SK-N-SH (cell line): ENCODE measurements around the gene TRA2B.

Experiments
- FOXJ3 ChIP-seq: sonication (generic); formaldehyde crosslinking; IDR thresholded peaks from 2 replicates; pipeline ENCODE4 v1.5.1; 2020; ENCODE audit warnings: mild to moderate bottlenecking, missing genetic modification reagents
- FOXM1 ChIP-seq: IDR thresholded peaks from 2 replicates; pipeline ENCODE4 v1.4.0; 2012; ENCODE audit warnings: low read depth, mild to moderate bottlenecking
- GABPA ChIP-seq: IDR thresholded peaks from 2 replicates; pipeline ENCODE4 v1.4.0; 2012; ENCODE audit warnings: low read depth, mild to moderate bottlenecking
- MXI1 ChIP-seq: IDR thresholded peaks from 2 replicates; pipeline ENCODE4 v1.6.1; 2012; ENCODE audit warnings: mild to moderate bottlenecking, low read depth, low read length, improper control_type of control experiment
- YY1 ChIP-seq: IDR thresholded peaks from 2 replicates; pipeline ENCODE4 v1.4.0; 2012; ENCODE audit warnings: low read depth, mild to moderate bottlenecking
- TF ChIP-seq, protein P1 (sequence below): fragments of 200-600 bp; sonication (generic); IDR thresholded peaks from 2 replicates; pipeline ENCODE4 v1.6.1; 2017; ENCODE audit warnings: antibody characterized with exemption, mild to moderate bottlenecking, moderate library complexity
- TF ChIP-seq, protein P2 (sequence below): IDR thresholded peaks from 2 replicates; pipeline ENCODE4 v1.6.1; 2012; ENCODE audit warnings: mild to moderate bottlenecking, low read depth, low read length, moderate library complexity

DNA sequence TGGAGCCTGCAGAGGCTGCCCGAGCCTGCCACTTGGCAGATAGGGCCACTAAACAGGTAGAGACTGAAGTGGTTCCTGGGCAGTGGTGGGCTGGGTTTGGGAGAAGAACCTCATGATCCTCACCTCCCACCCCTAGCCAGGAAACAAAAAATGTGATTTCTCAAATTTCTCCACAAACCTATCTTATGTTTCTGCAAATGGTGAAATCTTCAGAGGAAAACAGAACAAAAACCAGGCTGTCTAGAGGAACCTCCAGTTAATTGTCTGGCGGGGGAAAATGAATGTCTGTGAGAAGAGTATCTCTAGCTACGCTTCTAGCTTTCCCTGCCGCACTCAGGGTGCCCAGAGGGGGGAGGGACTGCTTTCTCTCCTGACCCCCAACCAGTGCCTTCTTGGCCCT is 55.9 kb downstream of the TRA2B start:
- TF ChIP-seq YY1 (no peak), FOXM1 (no peak), GABPA (no peak), MXI1 (no peak), FOXJ3 (CRISPR knock-in tag) (no peak)
- TF ChIP-seq, protein P1, sequence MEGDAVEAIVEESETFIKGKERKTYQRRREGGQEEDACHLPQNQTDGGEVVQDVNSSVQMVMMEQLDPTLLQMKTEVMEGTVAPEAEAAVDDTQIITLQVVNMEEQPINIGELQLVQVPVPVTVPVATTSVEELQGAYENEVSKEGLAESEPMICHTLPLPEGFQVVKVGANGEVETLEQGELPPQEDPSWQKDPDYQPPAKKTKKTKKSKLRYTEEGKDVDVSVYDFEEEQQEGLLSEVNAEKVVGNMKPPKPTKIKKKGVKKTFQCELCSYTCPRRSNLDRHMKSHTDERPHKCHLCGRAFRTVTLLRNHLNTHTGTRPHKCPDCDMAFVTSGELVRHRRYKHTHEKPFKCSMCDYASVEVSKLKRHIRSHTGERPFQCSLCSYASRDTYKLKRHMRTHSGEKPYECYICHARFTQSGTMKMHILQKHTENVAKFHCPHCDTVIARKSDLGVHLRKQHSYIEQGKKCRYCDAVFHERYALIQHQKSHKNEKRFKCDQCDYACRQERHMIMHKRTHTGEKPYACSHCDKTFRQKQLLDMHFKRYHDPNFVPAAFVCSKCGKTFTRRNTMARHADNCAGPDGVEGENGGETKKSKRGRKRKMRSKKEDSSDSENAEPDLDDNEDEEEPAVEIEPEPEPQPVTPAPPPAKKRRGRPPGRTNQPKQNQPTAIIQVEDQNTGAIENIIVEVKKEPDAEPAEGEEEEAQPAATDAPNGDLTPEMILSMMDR = no peak
- TF ChIP-seq, protein P2, sequence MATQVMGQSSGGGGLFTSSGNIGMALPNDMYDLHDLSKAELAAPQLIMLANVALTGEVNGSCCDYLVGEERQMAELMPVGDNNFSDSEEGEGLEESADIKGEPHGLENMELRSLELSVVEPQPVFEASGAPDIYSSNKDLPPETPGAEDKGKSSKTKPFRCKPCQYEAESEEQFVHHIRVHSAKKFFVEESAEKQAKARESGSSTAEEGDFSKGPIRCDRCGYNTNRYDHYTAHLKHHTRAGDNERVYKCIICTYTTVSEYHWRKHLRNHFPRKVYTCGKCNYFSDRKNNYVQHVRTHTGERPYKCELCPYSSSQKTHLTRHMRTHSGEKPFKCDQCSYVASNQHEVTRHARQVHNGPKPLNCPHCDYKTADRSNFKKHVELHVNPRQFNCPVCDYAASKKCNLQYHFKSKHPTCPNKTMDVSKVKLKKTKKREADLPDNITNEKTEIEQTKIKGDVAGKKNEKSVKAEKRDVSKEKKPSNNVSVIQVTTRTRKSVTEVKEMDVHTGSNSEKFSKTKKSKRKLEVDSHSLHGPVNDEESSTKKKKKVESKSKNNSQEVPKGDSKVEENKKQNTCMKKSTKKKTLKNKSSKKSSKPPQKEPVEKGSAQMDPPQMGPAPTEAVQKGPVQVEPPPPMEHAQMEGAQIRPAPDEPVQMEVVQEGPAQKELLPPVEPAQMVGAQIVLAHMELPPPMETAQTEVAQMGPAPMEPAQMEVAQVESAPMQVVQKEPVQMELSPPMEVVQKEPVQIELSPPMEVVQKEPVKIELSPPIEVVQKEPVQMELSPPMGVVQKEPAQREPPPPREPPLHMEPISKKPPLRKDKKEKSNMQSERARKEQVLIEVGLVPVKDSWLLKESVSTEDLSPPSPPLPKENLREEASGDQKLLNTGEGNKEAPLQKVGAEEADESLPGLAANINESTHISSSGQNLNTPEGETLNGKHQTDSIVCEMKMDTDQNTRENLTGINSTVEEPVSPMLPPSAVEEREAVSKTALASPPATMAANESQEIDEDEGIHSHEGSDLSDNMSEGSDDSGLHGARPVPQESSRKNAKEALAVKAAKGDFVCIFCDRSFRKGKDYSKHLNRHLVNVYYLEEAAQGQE = no peak
